Measurements from ENCODE around the gene FTH1.
A peak's percentile ranks its signal among the peaks of the same experiment; 100 is the strongest.
"Not testable (repeated sequence)": the region's sequence is repeated elsewhere in the genome, so short reads cannot be mapped to it uniquely, and the experiment has no call there.

FTH1 gene

GRCh38 chr11:61978703-61979661 is 11.5 kb upstream of the FTH1 start:
- DNase-seq (ENCODE audit: low read depth in 2 of 2) = no peak

- no peak for DNase-seq (ENCODE audit: low read depth in 2 of 2)
Observed at GRCh38 chr11:61976813-61977475, 9.5 kb upstream of the FTH1 start.

- DNase-seq (ENCODE audit: low read depth in 2 of 2) = no peak
Observed at GRCh38 chr11:61976420-61976800, 9.0 kb upstream of the FTH1 start.

GRCh38 chr11:61975638-61976419 is 8.4 kb upstream of the FTH1 start:
- no peak for DNase-seq (ENCODE audit: low read depth in 2 of 2)

- no peak for DNase-seq (ENCODE audit: low read depth in 2 of 2)
Observed at GRCh38 chr11:61974766-61975631, 7.6 kb upstream of the FTH1 start.

GRCh38 chr11:61973476-61974162 is 6.2 kb upstream of the FTH1 start:
- no peak for DNase-seq (ENCODE audit: low read depth in 2 of 2)

GRCh38 chr11:61972672-61973475 is 5.4 kb upstream of the FTH1 start:
- DNase-seq (ENCODE audit: low read depth in 2 of 2) = no peak

- no peak for DNase-seq (ENCODE audit: low read depth in 2 of 2)
Observed at GRCh38 chr11:61972112-61972671, 4.8 kb upstream of the FTH1 start.

- peak; percentile 38 to 40 for DNase-seq (ENCODE audit: low read depth in 2 of 2)
Observed at GRCh38 chr11:61971248-61972111, 4.0 kb upstream of the FTH1 start.

- DNase-seq (ENCODE audit: low read depth in 2 of 2) = no peak
Observed at GRCh38 chr11:61969838-61970662, 2.6 kb upstream of the FTH1 start.

GRCh38 chr11:61969391-61969758 is 1.9 kb upstream of the FTH1 start:
- DNase-seq (ENCODE audit: low read depth in 2 of 2) = no peak

- no peak for DNase-seq (ENCODE audit: low read depth in 2 of 2)
Observed at GRCh38 chr11:61968758-61969390, 1.4 kb upstream of the FTH1 start.

- DNase-seq (ENCODE audit: low read depth in 2 of 2) = peak; percentile 26 to 34
Observed at GRCh38 chr11:61967924-61968757, 707 bp upstream of the FTH1 start.

- DNase-seq (ENCODE audit: low read depth in 2 of 2) = peak in 1 of 2 donors; percentile 16
Observed at GRCh38 chr11:61966734-61967115, 709 bp downstream of the FTH1 start.

- DNase-seq (ENCODE audit: low read depth in 2 of 2) = not testable (repeated sequence)
Observed at GRCh38 chr11:61964666-61965271, 2.7 kb downstream of the FTH1 start.

All from stimulated activated CD4-positive, alpha-beta T cell treated with anti-CD3 and anti-CD28 coated beads, Interleukin-4, amount 100 ng/mL, for 48 hours (primary cell).